Astrocyte of the cerebellum (primary cell): ENCODE measurements around the gene GANC.

ENCODE experiments used
- DNase-seq: peaks from one replicate; pipeline ENCODE4 v3.0.0-alpha.2; 2011; ENCODE audit warnings: low read depth
- H3K4me3 ChIP-seq: 2 replicates; pipeline ENCODE4 v1.5.1; 2011; ENCODE audit warnings: mild to moderate bottlenecking, low read depth, low read length, moderate library complexity
- CTCF ChIP-seq: IDR thresholded peaks from 2 replicates; pipeline ENCODE4 v1.5.1; 2012; ENCODE audit warnings: low read length, low read depth, moderate library complexity, mild to moderate bottlenecking; ENCODE audit errors: missing control alignments
- in situ Hi-C: cut with HindIII; loops from 2 replicates; pipeline ENCODE4 v1.10.0; 2017; ENCODE audit warnings: low sequenced_read_pairs

Gene GANC

GRCh38 chr15:42364529-42364928 lies 91.5 kb downstream of the GANC start:
- in situ Hi-C loops, result no loop called here

GRCh38 chr15:42365921-42366550 lies 93.0 kb downstream of the GANC start:
- DNase-seq, result no peak
- no peak overlapping the region for H3K4me3 ChIP-seq
- in situ Hi-C loops, result loop anchor here (5.0 kb wide), 1 partner anchor 41 kb away; no protein-coding TSS in a partner anchor
- no peak for TF ChIP-seq CTCF

More at GRCh38 chr15:42364529-42364928, 91.5 kb downstream of the GANC start:
- no peak for TF ChIP-seq CTCF
- no peak overlapping the region for H3K4me3 ChIP-seq
- DNase-seq, result peak; percentile 9

GRCh38 chr15:42367041-42367440 lies 94.0 kb downstream of the GANC start:
- DNase-seq, result no peak
- no peak overlapping the region for H3K4me3 ChIP-seq
- in situ Hi-C loops, result loop anchor here (5.0 kb wide), 1 partner anchor 40 kb away; no protein-coding TSS in a partner anchor
- TF ChIP-seq CTCF, result no peak

- TF ChIP-seq CTCF, result no peak
- no peak overlapping the region for H3K4me3 ChIP-seq
- in situ Hi-C loops, result loop anchor here (5.0 kb wide), 1 partner anchor 39 kb away; no protein-coding TSS in a partner anchor
- no peak for DNase-seq
These were observed 95.1 kb downstream of the GANC start for GRCh38 chr15:42368096-42368495.

GRCh38 chr15:42371096-42371495 lies 98.1 kb downstream of the GANC start:
- TF ChIP-seq CTCF, result no peak
- no peak overlapping the region for H3K4me3 ChIP-seq
- DNase-seq, result no peak
- in situ Hi-C loops, result no loop called here

GRCh38 chr15:42373274-42373673 lies 100.3 kb downstream of the GANC start:
- no peak for DNase-seq
- in situ Hi-C loops, result no loop called here

More at GRCh38 chr15:42373274-42373673, 100.3 kb downstream of the GANC start:
- TF ChIP-seq CTCF, result no peak
- H3K4me3 ChIP-seq, result no peak overlapping the region
